Coronary artery (tissue), 2 donors: ENCODE results near the gene DIP2C.

ENCODE experiments used
- DNase-seq: peaks from one replicate; pipeline ENCODE4 v3.0.0-alpha.2; 2017; ENCODE audit warnings: low spot score
- H3K27ac ChIP-seq, 2 donors: fragments of 200-600 bp; sonication (generic); one replicate each; pipeline ENCODE4 v1.5.1; 2016 to 2019
- H3K4me3 ChIP-seq: fragments of 200-600 bp; sonication (generic); 2 replicates; pipeline ENCODE4 v1.5.1; 2016; ENCODE audit warnings: mild to moderate bottlenecking, moderate library complexity
- TF ChIP-seq, protein P1 (sequence below): fragments of 200-600 bp; sonication (generic); IDR thresholded peaks from one replicate; pipeline ENCODE4 v1.5.1; 2019; ENCODE audit warnings: antibody characterized with exemption

Gene DIP2C

DNA sequence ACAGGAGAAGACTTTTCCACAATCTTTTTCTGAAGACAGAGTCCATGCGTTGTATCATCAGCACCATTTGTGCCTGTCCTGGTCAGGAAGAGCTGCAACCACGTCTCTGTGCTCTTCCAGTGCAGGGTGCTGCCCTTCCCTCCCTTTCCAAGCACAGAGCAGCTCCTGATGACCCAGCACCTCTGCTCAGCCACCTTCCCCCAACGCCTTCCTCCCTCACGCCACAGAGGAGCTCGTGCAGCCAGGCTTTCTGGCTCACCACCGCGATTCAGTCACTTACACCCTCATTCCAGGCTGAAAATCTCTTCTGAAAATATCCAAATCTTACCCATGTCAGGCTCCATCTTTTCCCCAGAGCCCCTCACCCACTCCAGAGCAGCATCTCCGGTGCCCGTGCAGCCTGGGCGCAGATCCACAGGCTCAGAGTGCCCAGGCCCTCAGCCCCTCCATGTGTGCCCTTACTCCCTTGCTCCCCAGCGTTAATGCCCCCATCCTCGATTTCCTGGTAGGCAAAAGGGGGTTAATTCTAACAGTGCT is 181.5 kb downstream of the DIP2C start:
- no peak for DNase-seq
- Histone ChIP-seq H3K4me3 (no peak overlapping the region), H3K27ac (no peak overlapping the region)
- TF ChIP-seq, protein P1, sequence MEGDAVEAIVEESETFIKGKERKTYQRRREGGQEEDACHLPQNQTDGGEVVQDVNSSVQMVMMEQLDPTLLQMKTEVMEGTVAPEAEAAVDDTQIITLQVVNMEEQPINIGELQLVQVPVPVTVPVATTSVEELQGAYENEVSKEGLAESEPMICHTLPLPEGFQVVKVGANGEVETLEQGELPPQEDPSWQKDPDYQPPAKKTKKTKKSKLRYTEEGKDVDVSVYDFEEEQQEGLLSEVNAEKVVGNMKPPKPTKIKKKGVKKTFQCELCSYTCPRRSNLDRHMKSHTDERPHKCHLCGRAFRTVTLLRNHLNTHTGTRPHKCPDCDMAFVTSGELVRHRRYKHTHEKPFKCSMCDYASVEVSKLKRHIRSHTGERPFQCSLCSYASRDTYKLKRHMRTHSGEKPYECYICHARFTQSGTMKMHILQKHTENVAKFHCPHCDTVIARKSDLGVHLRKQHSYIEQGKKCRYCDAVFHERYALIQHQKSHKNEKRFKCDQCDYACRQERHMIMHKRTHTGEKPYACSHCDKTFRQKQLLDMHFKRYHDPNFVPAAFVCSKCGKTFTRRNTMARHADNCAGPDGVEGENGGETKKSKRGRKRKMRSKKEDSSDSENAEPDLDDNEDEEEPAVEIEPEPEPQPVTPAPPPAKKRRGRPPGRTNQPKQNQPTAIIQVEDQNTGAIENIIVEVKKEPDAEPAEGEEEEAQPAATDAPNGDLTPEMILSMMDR: no peak

DNA sequence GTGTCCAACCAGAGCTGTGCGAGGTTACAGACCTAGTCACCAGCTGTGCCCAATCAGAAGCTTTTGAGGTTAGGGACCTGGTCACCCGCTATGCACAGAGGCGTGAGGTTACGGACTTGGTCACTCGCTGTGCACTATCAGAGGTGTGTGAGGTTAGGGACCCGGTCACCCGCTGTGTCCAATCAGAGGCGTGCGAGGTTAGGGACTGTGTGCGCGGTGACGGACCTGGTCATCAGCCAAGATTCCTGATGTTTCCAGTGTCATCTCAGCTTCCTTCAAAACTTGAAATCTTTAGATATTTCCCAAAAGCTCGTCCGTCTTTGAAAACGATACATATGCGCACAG is 182.1 kb downstream of the DIP2C start:
- no peak for DNase-seq
- Histone ChIP-seq H3K27ac (no peak overlapping the region), H3K4me3 (no peak overlapping the region)
- TF ChIP-seq, protein P1: no peak

DNA sequence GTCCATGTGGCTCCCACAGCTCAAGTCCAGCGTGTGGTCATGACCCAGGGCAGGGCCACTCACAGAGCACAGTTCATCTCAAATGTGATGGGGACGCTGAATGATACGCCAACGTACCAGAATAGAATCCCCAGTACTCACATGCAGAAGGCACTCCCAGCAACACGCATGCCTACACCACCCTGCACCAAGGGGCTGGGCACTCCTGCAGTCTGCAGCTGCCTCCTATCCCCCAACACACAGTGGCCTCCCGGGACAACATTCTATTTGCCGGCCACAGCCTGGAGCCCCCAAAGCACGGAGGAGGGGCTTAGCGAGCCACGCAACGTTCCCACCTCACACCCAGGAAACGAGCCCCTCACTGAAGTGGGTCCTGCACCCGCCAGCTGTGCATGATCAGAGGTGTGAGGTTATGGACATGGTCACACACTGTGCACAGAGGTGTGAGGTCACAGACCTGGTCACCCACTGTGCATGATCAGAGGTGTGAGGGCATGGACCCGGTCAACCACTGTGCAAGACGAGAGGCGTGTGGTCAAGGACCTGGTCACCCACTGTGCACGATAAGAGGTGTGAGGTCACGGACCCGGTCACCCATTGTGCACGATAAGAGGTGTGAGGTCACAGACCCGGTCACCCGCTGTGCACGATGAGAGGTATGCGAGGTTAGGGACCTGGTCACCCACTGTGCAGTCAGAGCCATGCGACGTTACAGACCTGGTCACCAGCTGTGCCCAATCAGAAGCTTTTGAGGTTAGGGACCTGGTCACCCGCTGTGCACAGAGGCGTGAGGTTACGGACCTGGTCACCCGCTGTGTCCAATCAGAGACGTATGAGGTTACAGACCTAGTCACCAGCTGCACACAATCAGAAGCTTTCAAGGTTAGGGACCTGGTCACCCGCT is 182.8 kb downstream of the DIP2C start:
- H3K27ac ChIP-seq: no peak overlapping the region
- H3K4me3 ChIP-seq: no peak overlapping the region
- TF ChIP-seq, protein P1: no peak
- no peak for DNase-seq

DNA sequence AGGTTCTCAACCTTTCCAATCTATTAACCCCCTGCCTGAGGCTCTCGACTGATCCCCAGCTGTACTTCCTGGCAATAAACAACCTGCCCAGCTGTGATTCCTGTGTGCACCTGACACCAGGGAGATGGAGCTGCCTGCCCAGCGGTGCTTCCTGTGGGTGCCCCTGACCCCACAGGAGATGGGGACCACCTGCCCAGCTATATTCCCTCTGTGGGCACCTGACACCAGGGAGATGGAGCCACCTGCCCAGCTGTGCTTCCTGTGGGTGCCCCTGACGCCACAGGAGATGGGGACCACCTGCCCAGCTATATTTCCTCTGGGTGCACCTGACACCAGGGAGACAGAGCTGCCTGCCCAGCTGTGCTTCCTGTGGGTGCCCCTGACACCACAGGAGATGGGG is 184.0 kb downstream of the DIP2C start:
- TF ChIP-seq, protein P1: no peak
- no peak for DNase-seq
- no peak overlapping the region for H3K4me3 ChIP-seq
- no peak overlapping the region for H3K27ac ChIP-seq

DNA sequence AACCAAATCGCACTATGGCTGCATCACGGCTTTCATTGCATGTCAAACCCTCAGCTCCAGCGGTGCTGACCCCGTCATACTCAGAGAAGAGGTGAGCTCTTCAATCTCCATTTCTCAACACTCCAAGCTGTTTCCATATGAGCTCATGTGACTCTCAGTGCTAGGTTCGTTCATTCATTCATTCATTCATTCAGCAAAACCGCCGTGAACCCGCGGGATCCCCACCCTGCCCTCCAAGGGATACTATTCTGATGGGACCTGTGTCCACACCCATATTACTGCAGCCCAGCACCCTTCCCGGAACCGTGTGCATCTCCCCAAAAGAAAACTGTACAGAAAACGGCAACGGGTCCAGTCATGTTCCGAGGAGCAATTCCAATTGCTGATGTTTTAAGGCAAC is 184.7 kb downstream of the DIP2C start:
- TF ChIP-seq, protein P1: no peak
- no peak overlapping the region for H3K4me3 ChIP-seq
- DNase-seq: no peak
- H3K27ac ChIP-seq: no peak overlapping the region

DNA sequence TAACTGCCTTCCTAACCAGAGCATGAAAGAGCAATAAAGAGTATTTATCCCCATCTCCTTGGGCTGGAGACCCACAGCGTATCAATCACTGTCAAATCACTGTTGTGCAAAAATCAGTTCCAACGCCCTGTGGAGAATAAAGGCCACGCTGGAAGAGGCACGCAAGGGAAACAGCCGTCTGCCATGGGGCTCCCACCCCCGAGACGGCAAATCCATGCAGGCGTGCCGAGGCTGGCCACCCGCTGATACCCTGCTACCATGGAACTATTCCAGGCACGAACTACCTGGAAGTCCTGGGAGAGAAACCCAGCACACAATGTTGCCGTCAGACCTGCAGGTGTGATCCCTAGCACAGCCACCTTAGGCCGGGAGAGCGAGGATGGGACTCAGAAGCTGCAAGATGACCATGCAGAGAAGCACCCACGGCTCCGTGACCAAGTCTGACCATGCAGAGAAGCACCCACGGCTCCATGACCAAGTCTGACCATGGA is 185.3 kb downstream of the DIP2C start:
- TF ChIP-seq, protein P1: no peak
- Histone ChIP-seq H3K27ac (no peak overlapping the region), H3K4me3 (no peak overlapping the region)
- DNase-seq: no peak

DNA sequence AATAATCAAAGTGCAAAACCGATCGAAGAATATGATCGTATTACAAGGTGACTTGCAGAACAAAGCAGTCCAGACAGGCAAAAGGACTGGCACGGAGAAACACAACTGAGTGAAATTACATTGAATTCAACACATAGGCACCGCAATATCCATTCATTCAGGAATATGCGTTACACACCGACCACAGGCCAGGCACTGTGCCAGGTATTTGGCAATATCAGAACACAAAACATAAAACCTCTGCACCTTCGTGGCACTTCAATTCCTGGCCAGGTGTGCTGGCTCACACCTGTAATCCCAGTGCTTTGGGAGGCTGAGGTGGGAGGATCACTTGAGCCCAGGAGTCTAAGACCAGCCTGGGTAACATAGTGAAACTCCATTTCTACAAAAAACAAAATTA is 187.9 kb downstream of the DIP2C start:
- DNase-seq: no peak
- no peak overlapping the region for H3K4me3 ChIP-seq
- TF ChIP-seq, protein P1: no peak
- no peak overlapping the region for H3K27ac ChIP-seq
